Ecto neural progenitor cell (in vitro differentiated cells): ENCODE data around the gene COPS3.

ENCODE experiments used
- DNase-seq: peaks from one replicate; pipeline ENCODE4 v3.0.0-alpha.2; 2018; ENCODE audit warnings: low spot score

Gene COPS3

DNA sequence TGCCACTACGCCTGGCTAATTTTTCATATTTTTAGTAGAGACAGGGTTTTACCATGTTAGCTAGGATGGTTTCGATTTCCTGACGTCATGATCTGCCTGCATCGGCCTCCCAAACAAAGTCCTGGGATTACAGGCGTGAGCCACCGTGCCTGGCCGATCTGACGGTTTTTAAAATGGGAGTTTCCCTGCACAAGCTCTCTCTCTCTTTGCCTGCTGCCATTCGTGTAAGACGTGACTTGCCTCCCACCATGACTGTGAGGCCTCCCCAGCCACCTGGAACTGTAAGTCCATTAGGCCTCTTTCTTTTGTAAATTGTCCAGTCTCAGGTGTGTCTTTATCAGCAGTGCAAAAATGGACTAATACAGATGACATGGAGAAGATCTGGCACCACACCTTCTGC lies 39.4 kb downstream of the COPS3 start:
- no peak for DNase-seq

DNA sequence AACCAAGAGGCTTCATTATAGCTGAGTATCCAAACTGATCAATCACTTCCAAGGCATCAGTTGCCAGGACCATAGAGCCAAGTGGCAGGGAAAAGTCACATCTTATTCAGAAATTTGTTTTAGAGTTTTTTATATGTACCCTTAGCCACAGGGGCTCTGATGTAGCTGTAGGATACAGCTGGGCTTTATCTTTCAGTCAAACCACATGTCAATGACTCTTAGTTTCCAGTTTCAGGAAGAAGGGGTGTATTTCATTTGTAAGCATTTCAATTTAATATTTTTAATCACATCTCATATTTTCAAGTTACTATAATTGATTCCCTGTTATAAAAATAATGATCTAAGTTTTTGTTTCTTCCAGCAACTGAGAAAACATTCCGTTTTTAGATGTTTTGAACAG lies 41.2 kb downstream of the COPS3 start:
- no peak for DNase-seq

DNA sequence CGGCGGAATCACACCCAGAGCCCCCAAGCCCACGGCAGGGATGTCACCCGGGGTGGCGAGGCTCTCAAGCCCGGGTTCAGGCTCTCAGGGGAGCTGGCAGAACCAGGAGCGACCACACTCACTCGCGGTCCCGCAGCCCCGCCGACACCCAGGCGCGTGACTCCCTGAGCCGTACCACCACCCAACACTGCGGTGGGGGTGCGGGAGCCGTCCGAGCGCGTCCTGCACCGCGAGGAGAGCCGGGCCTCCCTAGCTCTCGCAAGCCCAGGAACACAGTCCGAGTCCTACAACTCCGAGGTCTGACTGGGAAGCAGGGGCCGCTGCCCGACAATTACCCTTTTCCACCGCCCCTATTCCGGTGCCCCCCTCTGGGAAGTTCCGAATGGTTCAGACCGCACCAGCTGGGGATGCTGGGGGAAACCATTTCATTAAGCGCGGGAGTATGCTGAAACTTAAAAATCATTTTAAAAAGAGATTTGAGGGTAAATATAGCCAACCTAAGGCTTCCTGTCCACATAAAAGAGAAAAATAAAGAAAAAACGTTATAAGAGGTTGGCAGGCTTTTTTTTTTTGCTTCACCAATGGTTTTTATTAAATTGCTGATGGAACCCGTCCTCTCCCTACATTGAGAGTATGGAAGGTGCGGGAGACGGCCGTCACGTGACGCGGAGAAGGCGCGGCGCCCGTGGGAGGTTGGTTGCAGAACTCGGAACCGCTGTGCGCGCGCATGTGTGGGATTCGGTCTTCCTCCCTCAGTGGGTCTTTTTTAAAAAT lies 43.8 kb downstream of the COPS3 start, which contains the start of gene FLCN:
FLCN (minus strand) TSS at position 143 of the 774 bp plus-strand sequence. CDS start 9,031 bp downstream, outside the sequence.
- peak; percentile 91 for DNase-seq

GRCh38 chr17:17236295-17237025 lies 44.6 kb downstream of the COPS3 start:
- DNase-seq: no peak

DNA sequence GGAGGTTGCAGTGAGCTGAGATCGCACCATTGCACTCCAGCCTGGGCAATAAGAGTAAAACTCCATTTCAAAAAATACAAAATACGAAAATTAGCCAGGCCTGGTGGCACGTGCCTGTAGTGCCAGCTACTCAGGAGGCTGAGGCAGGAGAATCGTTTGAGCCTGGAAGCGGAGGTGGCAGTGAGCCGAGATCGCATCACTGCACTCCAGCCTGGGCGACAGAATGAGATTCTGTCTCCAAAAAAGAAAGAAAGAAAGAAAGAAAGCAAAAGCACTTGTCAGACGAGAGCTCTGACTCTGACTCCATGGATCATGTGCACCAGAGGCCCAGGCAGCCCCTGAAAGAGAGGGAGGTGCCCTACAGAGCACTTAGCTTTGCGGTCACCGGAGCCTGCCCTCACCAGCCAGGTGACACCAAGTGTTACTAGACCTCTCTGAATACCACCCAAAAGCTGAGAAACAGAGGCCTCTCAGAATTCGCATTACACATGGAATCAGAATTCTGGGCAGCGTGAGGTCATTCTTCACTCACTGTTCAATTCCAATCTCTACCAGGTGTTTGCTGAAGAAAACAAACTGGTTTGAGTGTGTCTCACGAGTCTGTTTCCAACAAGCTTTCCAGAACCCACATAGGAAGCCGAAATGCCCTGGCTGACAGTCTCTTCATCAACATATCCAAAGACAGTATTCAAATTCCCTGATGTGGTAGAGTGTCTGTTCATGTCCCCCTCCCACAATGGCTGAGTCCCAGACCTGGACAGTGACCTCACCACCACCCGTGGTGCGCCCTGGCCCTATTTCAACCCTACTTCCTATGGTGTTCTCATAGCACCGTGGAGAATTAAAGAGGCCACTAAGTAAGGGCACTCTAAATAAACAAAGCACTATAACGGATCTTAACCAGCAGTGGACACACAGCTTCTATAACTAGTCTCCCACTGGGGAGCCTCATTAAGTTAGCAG lies 45.6 kb downstream of the COPS3 start:
- DNase-seq: no peak

- DNase-seq: no peak
Observed at GRCh38 chr17:17232303-17232621, 48.8 kb downstream of the COPS3 start.

DNA sequence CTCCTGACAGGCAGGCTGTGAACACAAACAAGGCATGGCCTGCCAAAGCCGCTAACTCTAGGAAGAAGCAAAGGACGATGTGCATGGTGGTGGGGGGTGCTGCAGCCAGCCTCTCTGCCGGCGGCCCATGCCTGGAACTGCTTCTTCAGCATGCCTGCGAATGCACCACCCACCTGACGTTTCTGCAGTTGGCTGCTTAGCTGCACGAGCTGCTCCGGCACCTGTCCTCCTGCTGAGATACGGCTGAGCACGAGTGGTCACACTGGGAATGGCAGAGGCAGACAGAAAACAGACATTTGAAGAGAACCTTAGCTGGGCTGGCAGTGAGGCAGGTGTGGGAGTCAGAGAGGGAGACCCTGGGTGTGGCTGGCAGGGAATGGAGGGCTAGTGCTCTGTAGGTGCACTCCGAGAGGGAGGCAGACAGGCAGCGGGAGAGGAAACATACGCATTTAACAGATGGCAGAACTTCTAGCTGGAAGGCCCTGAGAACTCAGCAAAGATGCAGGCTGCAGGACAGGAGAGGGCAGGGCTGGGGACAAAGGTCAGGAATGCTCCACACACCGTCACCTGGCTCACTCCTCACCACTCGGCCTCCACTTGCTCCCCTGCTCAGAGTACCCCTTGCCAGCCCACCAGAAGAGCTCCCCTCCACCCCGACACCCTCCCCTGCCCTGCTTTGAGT lies 49.3 kb downstream of the COPS3 start:
- no peak for DNase-seq

DNA sequence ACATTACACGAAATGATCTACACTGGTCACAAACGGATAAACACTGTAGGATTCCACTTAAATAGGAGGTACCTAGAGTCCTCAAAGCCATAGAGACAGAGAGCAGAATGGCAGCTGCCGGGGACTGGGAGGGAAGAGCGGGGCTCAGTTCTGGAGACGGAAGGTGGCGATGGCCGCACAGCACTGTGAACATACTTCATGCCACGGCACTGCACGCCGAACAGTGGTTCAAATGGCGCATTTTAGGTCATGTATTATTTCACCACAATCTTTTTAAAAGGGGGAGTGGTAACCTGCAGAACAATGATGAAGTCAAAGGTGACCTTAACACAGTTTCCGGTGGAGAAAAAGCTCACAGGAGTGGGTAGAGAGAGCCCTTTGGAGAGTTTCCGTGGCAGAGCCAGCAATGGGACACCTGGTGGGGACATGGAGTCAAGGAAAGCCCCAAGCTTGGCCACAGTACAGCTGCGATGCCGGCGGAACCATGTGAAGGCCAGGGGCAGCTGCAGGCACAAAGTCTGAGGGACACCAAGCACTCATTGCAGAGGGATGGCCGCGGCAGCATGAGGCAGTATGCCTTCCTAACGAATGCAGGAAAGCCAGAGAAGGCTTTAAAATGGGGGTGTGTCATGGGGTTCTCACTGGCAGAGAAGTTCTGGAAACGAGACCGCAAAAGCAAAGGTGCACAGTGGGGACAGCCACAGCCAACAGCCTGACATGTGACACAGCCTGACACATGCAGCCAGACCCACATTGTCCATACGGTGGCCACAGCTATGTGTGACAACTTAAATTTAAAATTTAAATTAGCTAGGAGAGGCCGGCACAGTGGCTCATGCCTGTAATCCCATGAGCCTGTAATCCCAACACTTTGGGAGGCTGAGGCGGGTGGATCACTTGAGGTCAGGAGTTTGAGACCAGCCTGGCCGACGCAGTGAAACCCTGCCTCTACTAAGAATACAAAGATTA lies 51.3 kb downstream of the COPS3 start:
- no peak for DNase-seq

DNA sequence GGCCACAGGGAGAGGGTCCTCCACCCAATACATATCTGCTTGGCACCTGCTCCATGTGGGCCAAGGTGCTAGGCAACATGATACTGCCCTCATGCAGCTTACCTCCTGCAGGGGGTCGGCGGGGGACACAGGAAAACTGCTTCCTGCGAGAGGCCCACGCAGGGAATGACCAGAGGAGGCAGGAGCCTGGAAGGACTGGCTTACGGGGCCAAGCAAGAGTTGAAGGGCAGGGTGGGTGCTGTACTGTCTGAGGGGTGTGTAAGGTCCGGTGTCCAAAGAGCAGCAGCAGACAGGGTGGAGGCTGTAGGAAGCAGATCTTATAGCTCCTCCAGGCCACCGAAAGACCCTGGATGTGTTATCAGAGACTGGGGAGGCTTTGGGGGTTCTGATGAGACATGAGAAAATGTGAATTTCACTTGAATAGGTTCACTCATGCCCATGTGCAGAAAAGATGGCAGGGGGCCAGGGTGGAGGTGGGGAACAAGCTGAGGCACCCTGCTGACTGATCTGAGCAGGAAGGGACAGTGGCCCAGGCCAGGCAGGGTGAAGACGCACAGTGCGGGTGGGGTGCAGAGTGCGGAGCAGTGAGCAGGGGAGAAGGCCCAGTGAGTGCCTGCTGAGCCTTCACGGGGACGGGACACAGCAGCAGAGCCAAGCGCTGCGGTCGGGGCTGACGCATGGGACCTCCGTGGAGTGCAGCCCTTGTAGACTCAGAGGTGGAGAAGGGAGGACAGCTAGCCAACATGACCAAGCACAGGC lies 52.3 kb downstream of the COPS3 start:
- DNase-seq: no peak

- DNase-seq: no peak
Observed at GRCh38 chr17:17227608-17228520, 53.2 kb downstream of the COPS3 start.

- DNase-seq: no peak
Observed at GRCh38 chr17:17226451-17227265, 54.4 kb downstream of the COPS3 start.

- no peak for DNase-seq
Observed at GRCh38 chr17:17225901-17226300, 55.1 kb downstream of the COPS3 start.

GRCh38 chr17:17224137-17224536 lies 56.9 kb downstream of the COPS3 start:
- no peak for DNase-seq

DNA sequence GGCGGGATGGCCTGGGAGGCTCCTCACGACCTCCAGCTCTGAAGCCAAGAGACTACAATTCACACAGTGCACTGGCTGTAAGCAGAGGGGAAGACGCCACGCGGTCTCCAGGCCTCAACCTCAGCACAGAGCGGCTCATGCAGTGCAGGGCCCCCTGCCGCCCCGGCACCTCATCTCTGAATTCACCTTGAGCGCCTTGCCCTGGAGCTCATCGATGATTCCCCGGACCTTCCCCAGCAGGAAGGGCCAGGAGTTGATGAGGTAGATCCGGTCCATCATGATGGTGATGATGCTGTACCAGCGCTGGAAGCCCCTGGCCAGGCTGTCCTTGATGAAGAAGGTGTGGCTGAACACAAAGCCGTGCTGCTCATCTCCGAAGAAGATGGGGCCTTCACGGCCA lies 57.3 kb downstream of the COPS3 start:
- no peak for DNase-seq

DNA sequence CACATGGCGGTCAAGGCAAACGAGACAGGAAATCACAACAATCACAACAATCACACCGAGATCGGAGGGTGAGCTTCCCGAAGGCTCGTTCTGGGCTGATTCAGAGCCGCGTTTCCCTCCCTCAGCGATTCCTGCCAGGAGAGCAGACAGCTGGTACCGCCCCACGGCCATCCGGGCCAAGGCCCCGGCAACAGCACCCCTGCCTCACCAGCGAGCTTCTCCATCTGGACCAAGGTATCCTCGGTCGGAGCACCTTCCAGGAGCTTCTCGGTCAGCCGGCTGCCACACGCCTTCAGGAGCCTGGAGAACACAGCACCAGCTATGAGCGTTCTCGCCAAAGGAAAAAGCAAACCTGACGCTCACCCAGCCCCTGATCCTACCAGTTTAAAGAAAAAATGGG lies 59.7 kb downstream of the COPS3 start:
- no peak for DNase-seq

GRCh38 chr17:17220529-17220928 lies 60.5 kb downstream of the COPS3 start:
- DNase-seq: no peak

DNA sequence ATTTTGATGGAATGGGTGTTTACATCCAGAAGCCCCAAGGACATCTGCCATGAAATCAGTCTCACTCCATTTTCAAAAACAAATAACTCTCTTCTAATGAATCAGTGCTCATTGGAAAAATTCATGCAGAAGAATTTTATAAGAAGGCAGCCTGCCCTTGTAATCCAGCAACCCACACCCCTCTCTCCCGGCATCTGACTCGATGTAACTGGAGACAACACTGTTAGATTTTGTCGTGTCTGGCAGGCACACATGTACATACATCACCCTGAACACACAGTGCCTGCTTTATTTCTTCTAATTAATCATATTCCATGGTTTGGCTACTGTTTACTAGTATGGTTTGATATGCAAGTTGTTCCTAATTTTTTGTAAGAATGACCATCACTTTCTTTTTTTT lies 63.1 kb downstream of the COPS3 start:
- DNase-seq: no peak

GRCh38 chr17:17216776-17217175 lies 64.3 kb downstream of the COPS3 start:
- no peak for DNase-seq
